Panc1 (cell line): Measurements from ENCODE around the gene GATAD2B. TPM values are rescaled to one million over a fixed set of nuclear protein-coding genes. Genes with fewer than 3 reads are reported as not detected.

Experiments used
- ATAC-seq: fragments of 200-7000 bp; cut with Tn5 transposase; 2 replicates; pipeline ENCODE4 v1.9.1; 2020; ENCODE audit warnings: mild to moderate bottlenecking, moderate library complexity
- BruUV-seq: library from RNA; stranded (reverse); fragments of 400-500 nt; replicated peaks from 2 replicates; lab custom pipeline; 2021; lab: Mats Ljungman, UMichigan
- CTCF ChIA-PET: fragments of 300-600 bp; sonication (Branson Sonifier 250); formaldehyde crosslinking; loops from one replicate; lab custom pipeline; 2022; ENCODE audit warnings: antibody characterized with exemption; lab: Charles Lee
- POLR2A ChIA-PET: fragments of 300-600 bp; sonication (Branson Sonifier 250); formaldehyde crosslinking; loops from one replicate; lab custom pipeline; 2022; ENCODE audit warnings: antibody characterized with exemption; lab: Charles Lee
- DNase-seq: peaks from one replicate; pipeline ENCODE4 v3.0.0-alpha.2; 2010; ENCODE audit warnings: low read depth, low spot score
- H3K27ac ChIP-seq: 2 replicates; pipeline ENCODE4 v1.5.1; 2011; ENCODE audit warnings: mild to moderate bottlenecking, low read length, inconsistent platforms
- H3K27me3 ChIP-seq: fragments of 200-500 bp; sonication (Bioruptor generic); 2 replicates; pipeline ENCODE4 v1.6.0; 2014; ENCODE audit warnings: low read length, inconsistent platforms; ENCODE audit not compliant: control insufficient read depth, insufficient read depth
- H3K36me3 ChIP-seq: fragments of 200-500 bp; sonication (Bioruptor generic); 2 replicates; pipeline ENCODE4 v1.5.1; 2014; ENCODE audit warnings: inconsistent platforms, mild to moderate bottlenecking, low read length, moderate library complexity; ENCODE audit not compliant: control insufficient read depth, insufficient read depth
- H3K4me1 ChIP-seq: 2 replicates; pipeline ENCODE4 v1.5.1; 2011; ENCODE audit warnings: inconsistent platforms, mild to moderate bottlenecking, low read length, moderate library complexity; ENCODE audit not compliant: control insufficient read depth, insufficient read depth
- H3K4me3 ChIP-seq, 2 experiments: 2 replicates each; pipeline ENCODE4 v1.5.1; 2011 to 2012; ENCODE audit warnings: low read depth in 2 of 2, low read length in 2 of 2, mild to moderate bottlenecking in 2 of 2, inconsistent platforms in 1 of 2, moderate library complexity in 1 of 2
- H3K9me3 ChIP-seq: fragments of 200-500 bp; sonication (Bioruptor generic); 2 replicates; pipeline ENCODE4 v1.5.1; 2014; ENCODE audit warnings: low read depth, mild to moderate bottlenecking, inconsistent platforms, low read length, moderate library complexity; ENCODE audit not compliant: control insufficient read depth, insufficient read depth
- CTCF ChIP-seq: fragments of 450-650 bp; IDR thresholded peaks from 2 replicates; pipeline ENCODE4 v1.5.1; 2017; ENCODE audit warnings: mild to moderate bottlenecking
- POLR2AphosphoS5 ChIP-seq: IDR thresholded peaks from 2 replicates; pipeline ENCODE4 v1.6.1; 2012; ENCODE audit warnings: mild to moderate bottlenecking, low read depth, low read length, moderate library complexity
- REST ChIP-seq, 2 experiments: IDR thresholded peaks; 2 replicates each; pipeline ENCODE4 v1.6.1; 2011 to 2012; ENCODE audit warnings: low read depth in 2 of 2, control low read depth in 1 of 2, low read length in 1 of 2, mild to moderate bottlenecking in 1 of 2, moderate library complexity in 1 of 2; ENCODE audit not compliant: insufficient read depth in 1 of 2
- SIN3A ChIP-seq: IDR thresholded peaks from 2 replicates; pipeline ENCODE4 v1.6.1; 2012; ENCODE audit warnings: low read depth, mild to moderate bottlenecking, low read length, moderate library complexity, borderline replicate concordance; ENCODE audit not compliant: insufficient read depth
- TCF7L2 ChIP-seq: IDR thresholded peaks from 2 replicates; pipeline ENCODE4 v1.6.1; 2011; ENCODE audit warnings: mild to moderate bottlenecking, low read depth, low read length, inconsistent platforms
- in situ Hi-C: cut with HindIII; loops from 2 replicates; pipeline ENCODE4 v1.10.0; 2016; ENCODE audit warnings: low sequenced_read_pairs, low pct_unique_long_range_greater_than_20kb
- intact Hi-C: fragments of 100-400 bp; cut with micrococcal nuclease; formaldehyde crosslinking; loops from one replicate; pipeline ENCODE4 v1.10.0; 2022; ENCODE audit not compliant: unreplicated experiment
- total RNA-seq: library from RNA; stranded (reverse); gene quantifications from one replicate; pipeline ENCODE4 v1.2.1, GENCODE V29; 2021; ENCODE audit not compliant: unreplicated experiment

GATAD2B gene
- total RNA-seq, 1 experiment from 2014 or later: 47.2 TPM

GRCh38 chr1:153968000-153968363 lies 45.2 kb upstream of the GATAD2B start:
- ChIA-PET POLR2A (interaction anchor here (0.6 to 1.4 kb wide), 5 partner anchors 9 to 296 kb away, joined by 3 to 4 read pairs (median 3); partner anchors contain the start of genes JTB and RPS27), CTCF (interaction anchor here (0.5 to 1.0 kb wide), 2 partner anchors 30 to 290 kb away, joined by 5 read pairs; partner anchors contain the start of gene NPR1)
- ATAC-seq (no peak), DNase-seq (no peak)
- peak overlapping the region; percentile 66 to 70 for H3K4me3 ChIP-seq
- in situ Hi-C loops: no loop called here
- H3K27ac ChIP-seq: peak overlapping the region; percentile 97
- intact Hi-C loops: no loop called here
- H3K27me3 ChIP-seq: no peaks in the 10 kb centered on the region
- H3K4me1 ChIP-seq: peaks cover 9% of the 10 kb centered on the region; the same call in 1 of the 2 replicates
- no peaks in the 10 kb centered on the region for H3K9me3 ChIP-seq
- no TSS peak for BruUV-seq
- no peaks in the 10 kb centered on the region; the same call in 1 of the 2 replicates for H3K36me3 ChIP-seq
- TF ChIP-seq TCF7L2: no peak
- TF ChIP-seq POLR2AphosphoS5: no peak
- TF ChIP-seq CTCF: no peak
- 0 out of 2 replicates have a peak, but pooled peaks have one; percentile 25 for TF ChIP-seq SIN3A

- Histone ChIP-seq H3K4me1 (peaks cover 13% of the 10 kb centered on the region; the same call in 1 of the 2 replicates), H3K27me3 (no peaks in the 10 kb centered on the region), H3K4me3 (peak within 1 kb of the TSS; percentile 66 to 70), H3K9me3 (no peaks in the 10 kb centered on the region), H3K27ac (peak within 1 kb of the TSS; percentile 97), H3K36me3 (no peaks in the 10 kb centered on the region; the same call in 1 of the 2 replicates)
- in situ Hi-C loops: no loop called here
- ChIA-PET POLR2A (interaction anchor here (0.6 to 1.4 kb wide), 4 partner anchors 10 to 66 kb away, joined by 3 to 4 read pairs (median 4); partner anchors contain the start of genes JTB and RPS27), CTCF (interaction anchor here (0.5 to 1.4 kb wide), 5 partner anchors 10 to 289 kb away, joined by 5 to 9 read pairs (median 6); partner anchors contain the start of genes DENND4B, JTB and NPR1)
- ATAC-seq: peak; percentile 84
- peak; percentile 83 for DNase-seq
- TF ChIP-seq SIN3A (peak; percentile 85), TCF7L2 (no peak), POLR2AphosphoS5 (peak; percentile 66), REST (IDR thresholded peaks at IDR 0.05; ENCODE audit: insufficient read depth in 1 of 2, low read depth in 2 of 2, low read length in 1 of 2) (peak in 1 of 2 experiments; percentile 22; a peak in 1 of 4 replicates)
- intact Hi-C loops: no loop called here
- TSS peak; percentile 30 for BruUV-seq
These were observed 44.6 kb upstream of the GATAD2B start, which contains the start of gene CREB3L4 for GRCh38 chr1:153967107-153967999. CREB3L4 (plus strand) TSS chr1:153967902; CDS start chr1:153968526, 624 bp downstream.
